PC-3 (cell line): ENCODE results near the gene CCL27.

Experiments
- EZH2 ChIP-seq: fragments of 300-600 bp; sonication (generic); IDR thresholded peaks from one replicate; pipeline ENCODE4 v1.6.1; 2017; ENCODE audit warnings: antibody characterized with exemption, mild to moderate bottlenecking, low read length; ENCODE audit not compliant: unreplicated experiment
- EZH2phosphoT487 ChIP-seq: fragments of 300-600 bp; sonication (generic); IDR thresholded peaks from 2 replicates; pipeline ENCODE4 v1.6.1; 2018; ENCODE audit warnings: mild to moderate bottlenecking, antibody characterized with exemption, low read length, borderline replicate concordance
- TF ChIP-seq, protein P1 (sequence below): fragments of 300-600 bp; sonication (generic); conservative IDR thresholded peaks from 2 replicates; pipeline ENCODE4 v1.5.1; 2017; ENCODE audit warnings: antibody characterized with exemption, low read depth, mild to moderate bottlenecking, low read length

DNA sequence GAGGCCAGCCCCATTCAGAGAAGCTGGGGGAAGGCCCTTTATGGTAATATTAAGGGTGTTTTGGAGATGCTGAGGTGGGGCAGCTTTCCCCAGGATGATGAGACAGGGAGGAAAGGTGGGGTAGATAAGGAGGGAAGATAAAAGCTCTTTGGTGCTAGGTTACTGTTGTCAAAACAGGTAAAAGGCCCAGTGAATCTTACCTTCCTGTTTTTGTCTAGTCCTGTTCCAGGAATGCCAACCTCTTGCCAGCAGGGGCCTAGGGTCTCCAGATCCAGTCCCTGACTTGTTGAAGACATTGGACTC lies 797 bp upstream of the CCL27 start:
- no peak for TF ChIP-seq EZH2
- TF ChIP-seq, protein P1, sequence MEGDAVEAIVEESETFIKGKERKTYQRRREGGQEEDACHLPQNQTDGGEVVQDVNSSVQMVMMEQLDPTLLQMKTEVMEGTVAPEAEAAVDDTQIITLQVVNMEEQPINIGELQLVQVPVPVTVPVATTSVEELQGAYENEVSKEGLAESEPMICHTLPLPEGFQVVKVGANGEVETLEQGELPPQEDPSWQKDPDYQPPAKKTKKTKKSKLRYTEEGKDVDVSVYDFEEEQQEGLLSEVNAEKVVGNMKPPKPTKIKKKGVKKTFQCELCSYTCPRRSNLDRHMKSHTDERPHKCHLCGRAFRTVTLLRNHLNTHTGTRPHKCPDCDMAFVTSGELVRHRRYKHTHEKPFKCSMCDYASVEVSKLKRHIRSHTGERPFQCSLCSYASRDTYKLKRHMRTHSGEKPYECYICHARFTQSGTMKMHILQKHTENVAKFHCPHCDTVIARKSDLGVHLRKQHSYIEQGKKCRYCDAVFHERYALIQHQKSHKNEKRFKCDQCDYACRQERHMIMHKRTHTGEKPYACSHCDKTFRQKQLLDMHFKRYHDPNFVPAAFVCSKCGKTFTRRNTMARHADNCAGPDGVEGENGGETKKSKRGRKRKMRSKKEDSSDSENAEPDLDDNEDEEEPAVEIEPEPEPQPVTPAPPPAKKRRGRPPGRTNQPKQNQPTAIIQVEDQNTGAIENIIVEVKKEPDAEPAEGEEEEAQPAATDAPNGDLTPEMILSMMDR: no peak
- no peak for TF ChIP-seq EZH2phosphoT487
